Measurements from ENCODE around the gene SLC11A2. TPM values are rescaled to one million over a fixed set of nuclear protein-coding genes. Genes with fewer than 3 reads are reported as not detected.
A peak's percentile ranks its signal among the peaks of the same experiment; 100 is the strongest.

Gene SLC11A2
- total and polyA plus RNA-seq, 9 of the 15 experiments (the other 6 are each of a cell fraction or from before 2014, with no cell fraction given) = 21.1 to 54.0 (median 32.9) TPM

- no peak for DNase-seq (ENCODE audit: extremely low read depth in 1 of 4, low spot score in 3 of 4)
- intact Hi-C loops (cut with micrococcal nuclease) = no loop called here
- H3K36me3 ChIP-seq (ENCODE audit: control insufficient read depth, insufficient read depth, low read length) = peaks cover 63% of the 10 kb centered on the region
- 98% methylated on average over 3 of the region's 3 CpGs for WGBS (ENCODE audit: insufficient coverage, low coverage, missing lambda C conversion rate)
- no peak overlapping the region for H3K9ac ChIP-seq (ENCODE audit: insufficient read depth in 1 of 2, low read depth in 2 of 2, low read length in 2 of 2)
- H3K27ac ChIP-seq (ENCODE audit: extremely low read depth, low read depth, low read length) = no peak overlapping the region
- H3K4me2 ChIP-seq (ENCODE audit: insufficient read depth, low read length) = no peak overlapping the region
- H3K79me2 ChIP-seq (ENCODE audit: control insufficient read depth, insufficient read depth, low read length) = peaks cover 11% of the 10 kb centered on the region
- no peaks in the 10 kb centered on the region for H3K27me3 ChIP-seq (ENCODE audit: control insufficient read depth in 2 of 2, insufficient read depth in 2 of 2, low read length in 2 of 2)
- in situ Hi-C loops (cut with MboI) = no loop called here
- H3K9me3 ChIP-seq (replicated peaks; ENCODE audit: control insufficient read depth, insufficient read depth, low read depth, low read length) = no peaks in the 10 kb centered on the region
- H3K9me1 ChIP-seq (ENCODE audit: control insufficient read depth, insufficient read depth, low read length) = no peaks in the 10 kb centered on the region
- no peaks in the 10 kb centered on the region for H4K20me1 ChIP-seq (replicated peaks; ENCODE audit: control insufficient read depth, insufficient read depth, low read length)
- FAIRE-seq = no peak
- no TSS peak for BruUV-seq (replicated peaks)
- H3K4me3 ChIP-seq = no peak overlapping the region
- ChIA-PET CTCF (ENCODE audit: low intra/inter-chr PET ratio) (no interaction called here), POLR2A (interaction anchor here (0.7 to 1.5 kb wide), 3 partner anchors 9 to 19 kb away, joined by 3 read pairs; no protein-coding TSS in a partner anchor)
- no peak overlapping the region for H2AFZ ChIP-seq (ENCODE audit: low read depth, low read length)
- TF ChIP-seq ZNF785 (CRISPR knock-in tag; IDR thresholded peaks at IDR 0.05) (no peak), ZNF699 (CRISPR knock-in tag; IDR thresholded peaks at IDR 0.05; ENCODE audit: insufficient replicate concordance) (no peak), MAFK (IDR thresholded peaks at IDR 0.05; ENCODE audit: low read length) (no peak)
- ATAC-seq = no peak
- peaks cover 5 to 6% of the 10 kb centered on the region in 2 experiments; a peak in 3 of 5 replicates for H3K4me1 ChIP-seq (replicated peaks in 1 of 2; ENCODE audit: control insufficient read depth in 2 of 2, insufficient read depth in 2 of 2, low read length in 2 of 2)
Observed at GRCh38 chr12:51005030-51005429, 21.2 kb downstream of the SLC11A2 start.

GRCh38 chr12:51004504-51004903, 21.7 kb downstream of the SLC11A2 start:
- H3K36me3 ChIP-seq (ENCODE audit: control insufficient read depth, insufficient read depth, low read length) = peaks cover 62% of the 10 kb centered on the region
- H3K4me3 ChIP-seq = no peak overlapping the region
- H3K4me2 ChIP-seq (ENCODE audit: insufficient read depth, low read length) = no peak overlapping the region
- H2AFZ ChIP-seq (ENCODE audit: low read depth, low read length) = no peak overlapping the region
- no peaks in the 10 kb centered on the region for H3K9me1 ChIP-seq (ENCODE audit: control insufficient read depth, insufficient read depth, low read length)
- no peak overlapping the region for H3K27ac ChIP-seq (ENCODE audit: extremely low read depth, low read depth, low read length)
- H3K4me1 ChIP-seq (replicated peaks in 1 of 2; ENCODE audit: control insufficient read depth in 2 of 2, insufficient read depth in 2 of 2, low read length in 2 of 2) = peaks cover 5 to 6% of the 10 kb centered on the region in 2 experiments; a peak in 3 of 5 replicates
- FAIRE-seq = peak; percentile 19
- no peaks in the 10 kb centered on the region for H4K20me1 ChIP-seq (replicated peaks; ENCODE audit: control insufficient read depth, insufficient read depth, low read length)
- intact Hi-C loops (cut with micrococcal nuclease) = no loop called here
- no TSS peak for BruUV-seq (replicated peaks)
- DNase-seq (ENCODE audit: extremely low read depth in 1 of 4, low spot score in 3 of 4) = peak in 1 of 4 experiments; percentile 17
- in situ Hi-C loops (cut with MboI) = no loop called here
- peaks cover 9% of the 10 kb centered on the region for H3K79me2 ChIP-seq (ENCODE audit: control insufficient read depth, insufficient read depth, low read length)
- no peak overlapping the region for H3K9ac ChIP-seq (ENCODE audit: insufficient read depth in 1 of 2, low read depth in 2 of 2, low read length in 2 of 2)
- POLR2A ChIA-PET = interaction anchor here (0.7 to 1.8 kb wide), 4 partner anchors 10 to 22 kb away, joined by 3 to 4 read pairs (median 3); partner anchors contain the start of gene SLC11A2
- CTCF ChIA-PET (ENCODE audit: low intra/inter-chr PET ratio) = no interaction called here
- 67% methylated on average over 6 of the region's 6 CpGs for WGBS (ENCODE audit: insufficient coverage, low coverage, missing lambda C conversion rate)
- ATAC-seq = peak; percentile 61; the same call in 2 of the 3 replicates
- H3K9me3 ChIP-seq (replicated peaks; ENCODE audit: control insufficient read depth, insufficient read depth, low read depth, low read length) = no peaks in the 10 kb centered on the region
- H3K27me3 ChIP-seq (ENCODE audit: control insufficient read depth in 2 of 2, insufficient read depth in 2 of 2, low read length in 2 of 2) = no peaks in the 10 kb centered on the region
- TF ChIP-seq REST (IDR thresholded peaks at IDR 0.05; ENCODE audit: borderline replicate concordance) (peak; percentile 34; the same call in 1 of the 2 replicates), REST (CRISPR knock-in tag; IDR thresholded peaks at IDR 0.05; ENCODE audit: low read depth) (no peak), XRCC4 (IDR thresholded peaks at IDR 0.05; ENCODE audit: extremely low read depth, insufficient read depth, insufficient read length) (no peak), RAD21 (CRISPR knock-in tag; conservative IDR thresholded peaks at IDR 0.05 in 1 of 2, IDR thresholded peaks at IDR 0.05 in 1 of 2) (peak; percentile 7 to 42; a peak in 2 of 4 replicates)
